ENCODE results near the gene NUDT22.
A peak's percentile ranks its signal among the peaks of the same experiment; 100 is the strongest.

NUDT22 gene

DNA sequence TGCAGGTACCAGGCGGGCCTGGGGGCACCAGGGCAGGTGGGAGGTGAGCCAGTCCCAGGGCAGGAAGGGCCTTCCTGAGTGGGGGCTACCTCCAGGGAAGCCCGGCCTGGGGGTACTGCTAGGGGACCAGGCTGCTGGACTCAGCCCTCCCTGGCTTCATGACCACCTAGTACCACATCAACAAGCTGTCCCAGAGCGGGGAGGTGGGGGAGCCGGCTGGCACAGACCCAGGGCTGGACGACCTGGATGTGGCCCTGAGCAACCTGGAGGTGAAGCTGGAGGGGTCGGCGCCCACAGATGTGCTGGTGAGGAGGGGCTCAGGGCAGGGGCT lies 6.8 kb upstream of the NUDT22 start (continued):
- TF ChIP-seq, protein P1, sequence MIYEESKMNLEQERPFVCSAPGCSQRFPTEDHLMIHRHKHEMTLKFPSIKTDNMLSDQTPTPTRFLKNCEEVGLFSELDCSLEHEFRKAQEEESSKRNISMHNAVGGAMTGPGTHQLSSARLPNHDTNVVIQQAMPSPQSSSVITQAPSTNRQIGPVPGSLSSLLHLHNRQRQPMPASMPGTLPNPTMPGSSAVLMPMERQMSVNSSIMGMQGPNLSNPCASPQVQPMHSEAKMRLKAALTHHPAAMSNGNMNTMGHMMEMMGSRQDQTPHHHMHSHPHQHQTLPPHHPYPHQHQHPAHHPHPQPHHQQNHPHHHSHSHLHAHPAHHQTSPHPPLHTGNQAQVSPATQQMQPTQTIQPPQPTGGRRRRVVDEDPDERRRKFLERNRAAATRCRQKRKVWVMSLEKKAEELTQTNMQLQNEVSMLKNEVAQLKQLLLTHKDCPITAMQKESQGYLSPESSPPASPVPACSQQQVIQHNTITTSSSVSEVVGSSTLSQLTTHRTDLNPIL (CRISPR knock-in tag; IDR thresholded peaks at IDR 0.05; ENCODE audit: low read depth) = no peak
- TF ChIP-seq, protein P2, sequence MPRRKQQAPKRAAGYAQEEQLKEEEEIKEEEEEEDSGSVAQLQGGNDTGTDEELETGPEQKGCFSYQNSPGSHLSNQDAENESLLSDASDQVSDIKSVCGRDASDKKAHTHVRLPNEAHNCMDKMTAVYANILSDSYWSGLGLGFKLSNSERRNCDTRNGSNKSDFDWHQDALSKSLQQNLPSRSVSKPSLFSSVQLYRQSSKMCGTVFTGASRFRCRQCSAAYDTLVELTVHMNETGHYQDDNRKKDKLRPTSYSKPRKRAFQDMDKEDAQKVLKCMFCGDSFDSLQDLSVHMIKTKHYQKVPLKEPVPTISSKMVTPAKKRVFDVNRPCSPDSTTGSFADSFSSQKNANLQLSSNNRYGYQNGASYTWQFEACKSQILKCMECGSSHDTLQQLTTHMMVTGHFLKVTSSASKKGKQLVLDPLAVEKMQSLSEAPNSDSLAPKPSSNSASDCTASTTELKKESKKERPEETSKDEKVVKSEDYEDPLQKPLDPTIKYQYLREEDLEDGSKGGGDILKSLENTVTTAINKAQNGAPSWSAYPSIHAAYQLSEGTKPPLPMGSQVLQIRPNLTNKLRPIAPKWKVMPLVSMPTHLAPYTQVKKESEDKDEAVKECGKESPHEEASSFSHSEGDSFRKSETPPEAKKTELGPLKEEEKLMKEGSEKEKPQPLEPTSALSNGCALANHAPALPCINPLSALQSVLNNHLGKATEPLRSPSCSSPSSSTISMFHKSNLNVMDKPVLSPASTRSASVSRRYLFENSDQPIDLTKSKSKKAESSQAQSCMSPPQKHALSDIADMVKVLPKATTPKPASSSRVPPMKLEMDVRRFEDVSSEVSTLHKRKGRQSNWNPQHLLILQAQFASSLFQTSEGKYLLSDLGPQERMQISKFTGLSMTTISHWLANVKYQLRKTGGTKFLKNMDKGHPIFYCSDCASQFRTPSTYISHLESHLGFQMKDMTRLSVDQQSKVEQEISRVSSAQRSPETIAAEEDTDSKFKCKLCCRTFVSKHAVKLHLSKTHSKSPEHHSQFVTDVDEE (CRISPR knock-in tag; IDR thresholded peaks at IDR 0.05) = no peak
- no peak for TF ChIP-seq RARB (CRISPR knock-in tag; IDR thresholded peaks at IDR 0.05)
- no peak for TF ChIP-seq TCF4 (CRISPR knock-in tag; IDR thresholded peaks at IDR 0.05; ENCODE audit: borderline replicate concordance)
- TF ChIP-seq ZNF8 (CRISPR knock-in tag; IDR thresholded peaks at IDR 0.05) = no peak
- TF ChIP-seq SNAI2 (CRISPR knock-in tag; IDR thresholded peaks at IDR 0.05) = no peak
- no peak for TF ChIP-seq ESRRG (CRISPR knock-in tag; IDR thresholded peaks at IDR 0.05)
- TF ChIP-seq ARNTL (CRISPR knock-in tag; IDR thresholded peaks at IDR 0.05; ENCODE audit: borderline replicate concordance, low read depth) = no peak
- no peak for TF ChIP-seq ZNF70 (CRISPR knock-in tag; IDR thresholded peaks at IDR 0.05)
- TF ChIP-seq OSR1 (CRISPR knock-in tag; IDR thresholded peaks at IDR 0.05) = no peak
- no peak for TF ChIP-seq GLIS3 (CRISPR knock-in tag; IDR thresholded peaks at IDR 0.05)
- TF ChIP-seq, protein P3, sequence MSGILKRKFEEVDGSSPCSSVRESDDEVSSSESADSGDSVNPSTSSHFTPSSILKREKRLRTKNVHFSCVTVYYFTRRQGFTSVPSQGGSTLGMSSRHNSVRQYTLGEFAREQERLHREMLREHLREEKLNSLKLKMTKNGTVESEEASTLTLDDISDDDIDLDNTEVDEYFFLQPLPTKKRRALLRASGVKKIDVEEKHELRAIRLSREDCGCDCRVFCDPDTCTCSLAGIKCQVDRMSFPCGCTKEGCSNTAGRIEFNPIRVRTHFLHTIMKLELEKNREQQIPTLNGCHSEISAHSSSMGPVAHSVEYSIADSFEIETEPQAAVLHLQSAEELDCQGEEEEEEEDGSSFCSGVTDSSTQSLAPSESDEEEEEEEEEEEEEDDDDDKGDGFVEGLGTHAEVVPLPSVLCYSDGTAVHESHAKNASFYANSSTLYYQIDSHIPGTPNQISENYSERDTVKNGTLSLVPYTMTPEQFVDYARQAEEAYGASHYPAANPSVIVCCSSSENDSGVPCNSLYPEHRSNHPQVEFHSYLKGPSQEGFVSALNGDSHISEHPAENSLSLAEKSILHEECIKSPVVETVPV (CRISPR knock-in tag; IDR thresholded peaks at IDR 0.05) = no peak
- no peak for TF ChIP-seq ZNF565 (CRISPR knock-in tag; conservative IDR thresholded peaks at IDR 0.05; ENCODE audit: low read depth)
- no peak for TF ChIP-seq CSDC2 (CRISPR knock-in tag; IDR thresholded peaks at IDR 0.05)

DNA sequence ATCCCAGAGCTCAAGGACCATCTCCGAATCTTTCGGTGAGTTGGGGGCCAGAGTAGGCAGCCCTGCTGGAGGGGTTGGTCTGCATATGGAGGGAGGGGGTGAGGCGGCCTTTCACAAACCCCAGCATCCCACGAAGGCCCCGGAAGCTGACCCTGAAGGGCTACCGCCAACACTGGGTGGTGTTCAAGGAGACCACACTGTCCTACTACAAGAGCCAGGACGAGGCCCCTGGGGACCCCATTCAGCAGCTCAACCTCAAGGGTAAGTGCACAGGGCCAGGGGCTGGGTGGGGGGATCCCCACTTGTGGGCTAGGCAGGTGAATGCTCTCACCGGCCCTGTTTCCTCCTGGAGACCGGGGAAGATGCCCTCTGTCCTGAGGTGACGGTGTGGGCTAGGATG lies 6.3 kb upstream of the NUDT22 start:
- ATAC-seq = peak; percentile 10; the same call in 2 of the 3 replicates
- TF ChIP-seq ZNF8 (CRISPR knock-in tag; IDR thresholded peaks at IDR 0.05) (no peak), ESRRG (CRISPR knock-in tag; IDR thresholded peaks at IDR 0.05) (no peak), TOX (CRISPR knock-in tag; IDR thresholded peaks at IDR 0.05; ENCODE audit: borderline replicate concordance) (no peak), RARB (CRISPR knock-in tag; IDR thresholded peaks at IDR 0.05) (no peak), ZNF565 (CRISPR knock-in tag; conservative IDR thresholded peaks at IDR 0.05; ENCODE audit: low read depth) (no peak), SNAI2 (CRISPR knock-in tag; IDR thresholded peaks at IDR 0.05) (no peak), ARNTL (CRISPR knock-in tag; IDR thresholded peaks at IDR 0.05; ENCODE audit: borderline replicate concordance, low read depth) (no peak), ZFP3 (CRISPR knock-in tag; IDR thresholded peaks at IDR 0.05) (no peak), BACH2 (CRISPR knock-in tag; IDR thresholded peaks at IDR 0.05; ENCODE audit: borderline replicate concordance) (no peak), ZNF70 (CRISPR knock-in tag; IDR thresholded peaks at IDR 0.05) (no peak)
- TF ChIP-seq, protein P4, sequence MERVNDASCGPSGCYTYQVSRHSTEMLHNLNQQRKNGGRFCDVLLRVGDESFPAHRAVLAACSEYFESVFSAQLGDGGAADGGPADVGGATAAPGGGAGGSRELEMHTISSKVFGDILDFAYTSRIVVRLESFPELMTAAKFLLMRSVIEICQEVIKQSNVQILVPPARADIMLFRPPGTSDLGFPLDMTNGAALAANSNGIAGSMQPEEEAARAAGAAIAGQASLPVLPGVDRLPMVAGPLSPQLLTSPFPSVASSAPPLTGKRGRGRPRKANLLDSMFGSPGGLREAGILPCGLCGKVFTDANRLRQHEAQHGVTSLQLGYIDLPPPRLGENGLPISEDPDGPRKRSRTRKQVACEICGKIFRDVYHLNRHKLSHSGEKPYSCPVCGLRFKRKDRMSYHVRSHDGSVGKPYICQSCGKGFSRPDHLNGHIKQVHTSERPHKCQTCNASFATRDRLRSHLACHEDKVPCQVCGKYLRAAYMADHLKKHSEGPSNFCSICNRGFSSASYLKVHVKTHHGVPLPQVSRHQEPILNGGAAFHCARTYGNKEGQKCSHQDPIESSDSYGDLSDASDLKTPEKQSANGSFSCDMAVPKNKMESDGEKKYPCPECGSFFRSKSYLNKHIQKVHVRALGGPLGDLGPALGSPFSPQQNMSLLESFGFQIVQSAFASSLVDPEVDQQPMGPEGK (CRISPR knock-in tag; IDR thresholded peaks at IDR 0.05; ENCODE audit: borderline replicate concordance) = no peak
- TF ChIP-seq, protein P5, sequence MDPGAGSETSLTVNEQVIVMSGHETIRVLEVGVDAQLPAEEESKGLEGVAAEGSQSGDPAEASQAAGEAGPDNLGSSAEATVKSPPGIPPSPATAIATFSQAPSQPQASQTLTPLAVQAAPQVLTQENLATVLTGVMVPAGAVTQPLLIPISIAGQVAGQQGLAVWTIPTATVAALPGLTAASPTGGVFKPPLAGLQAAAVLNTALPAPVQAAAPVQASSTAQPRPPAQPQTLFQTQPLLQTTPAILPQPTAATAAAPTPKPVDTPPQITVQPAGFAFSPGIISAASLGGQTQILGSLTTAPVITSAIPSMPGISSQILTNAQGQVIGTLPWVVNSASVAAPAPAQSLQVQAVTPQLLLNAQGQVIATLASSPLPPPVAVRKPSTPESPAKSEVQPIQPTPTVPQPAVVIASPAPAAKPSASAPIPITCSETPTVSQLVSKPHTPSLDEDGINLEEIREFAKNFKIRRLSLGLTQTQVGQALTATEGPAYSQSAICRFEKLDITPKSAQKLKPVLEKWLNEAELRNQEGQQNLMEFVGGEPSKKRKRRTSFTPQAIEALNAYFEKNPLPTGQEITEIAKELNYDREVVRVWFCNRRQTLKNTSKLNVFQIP (CRISPR knock-in tag; IDR thresholded peaks at IDR 0.05; ENCODE audit: borderline replicate concordance, low read depth) = no peak

DNA sequence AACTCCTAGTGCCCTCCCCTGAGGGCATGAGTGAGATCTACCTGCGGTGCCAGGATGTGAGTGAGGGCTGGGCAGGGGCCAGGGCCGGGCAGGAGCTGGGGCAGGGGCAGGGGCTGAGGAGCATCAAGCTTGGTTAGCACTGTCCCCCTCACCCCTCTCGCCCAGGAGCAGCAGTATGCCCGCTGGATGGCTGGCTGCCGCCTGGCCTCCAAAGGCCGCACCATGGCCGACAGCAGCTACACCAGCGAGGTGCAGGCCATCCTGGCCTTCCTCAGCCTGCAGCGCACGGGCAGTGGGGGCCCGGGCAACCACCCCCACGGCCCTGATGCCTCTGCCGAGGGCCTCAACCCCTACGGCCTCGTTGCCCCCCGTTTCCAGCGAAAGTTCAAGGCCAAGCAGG lies 5.8 kb upstream of the NUDT22 start:
- ATAC-seq = peak; percentile 11
- TF ChIP-seq, protein P2 (CRISPR knock-in tag; IDR thresholded peaks at IDR 0.05) = no peak
- TF ChIP-seq ARNTL (CRISPR knock-in tag; IDR thresholded peaks at IDR 0.05; ENCODE audit: borderline replicate concordance, low read depth) (no peak), ISL1 (CRISPR knock-in tag; IDR thresholded peaks at IDR 0.05) (no peak), SNAI2 (CRISPR knock-in tag; IDR thresholded peaks at IDR 0.05) (no peak), ZNF70 (CRISPR knock-in tag; IDR thresholded peaks at IDR 0.05) (no peak), ZFP30 (CRISPR knock-in tag; IDR thresholded peaks at IDR 0.05) (no peak), ZC3H10 (CRISPR knock-in tag; IDR thresholded peaks at IDR 0.05) (no peak)
- TF ChIP-seq, protein P1 (CRISPR knock-in tag; IDR thresholded peaks at IDR 0.05; ENCODE audit: low read depth) = no peak
- TF ChIP-seq, protein P3 (CRISPR knock-in tag; IDR thresholded peaks at IDR 0.05) = no peak

All from SK-N-SH treated with all-trans-retinoic acid at 6 μM for 48 hours (cell line).